HCT116 (cell line): Measurements from ENCODE around the gene CUL4A.
"Not testable (repeated sequence)": the region's sequence is repeated elsewhere in the genome, so short reads cannot be mapped to it uniquely, and the experiment has no call there.

ENCODE experiments used
- RAD21 ChIP-seq: IDR thresholded peaks from 2 replicates; pipeline ENCODE4 v1.6.1; 2012; ENCODE audit warnings: low read depth, mild to moderate bottlenecking
- TF ChIP-seq, protein P1 (sequence below), 3 experiments: fragments of 200-600 bp in 1 of 3; sonication (generic) in 1 of 3; IDR thresholded peaks in 2 of 3; conservative IDR thresholded peaks in 1 of 3; 2 replicates each; pipeline ENCODE4 v1.5.1; 2012 to 2017; ENCODE audit warnings: low read depth in 2 of 3, low read length in 2 of 3, antibody characterized with exemption in 1 of 3, borderline replicate concordance in 1 of 3, control low read depth in 1 of 3, mild to moderate bottlenecking in 1 of 3, mixed read lengths in 1 of 3, mixed run types in 1 of 3, moderate library complexity in 1 of 3; ENCODE audit not compliant: insufficient read depth in 1 of 3

DNA sequence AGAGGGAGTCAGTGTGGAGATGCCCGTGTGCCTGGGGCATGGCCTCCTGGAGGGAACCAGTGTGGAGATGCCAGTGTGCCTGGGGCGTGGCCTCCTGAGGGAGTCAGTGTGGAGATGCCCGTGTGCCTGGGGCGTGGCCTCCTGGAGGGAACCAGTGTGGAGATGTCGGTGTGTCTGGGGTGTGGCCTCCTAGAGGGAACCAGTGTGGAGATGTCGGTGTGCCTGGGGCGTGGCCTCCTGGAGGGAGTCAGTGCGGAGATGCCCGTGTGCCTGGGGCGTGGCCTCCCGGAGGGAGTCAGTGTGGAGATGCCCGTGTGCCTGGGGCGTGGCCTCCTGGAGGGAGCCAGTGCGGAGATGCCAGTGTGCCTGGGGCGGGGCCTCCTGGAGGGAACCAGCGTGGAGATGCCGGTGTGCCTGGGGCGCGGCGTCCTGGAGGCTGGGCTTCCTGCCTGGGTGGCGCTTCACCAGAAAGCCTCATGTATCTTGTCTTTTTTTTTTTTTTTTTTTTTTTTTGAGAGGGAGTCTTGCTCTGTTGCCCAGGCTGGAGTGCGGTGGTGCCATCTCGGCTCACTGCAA is 105.6 kb downstream of the CUL4A start:
- TF ChIP-seq, protein P1, sequence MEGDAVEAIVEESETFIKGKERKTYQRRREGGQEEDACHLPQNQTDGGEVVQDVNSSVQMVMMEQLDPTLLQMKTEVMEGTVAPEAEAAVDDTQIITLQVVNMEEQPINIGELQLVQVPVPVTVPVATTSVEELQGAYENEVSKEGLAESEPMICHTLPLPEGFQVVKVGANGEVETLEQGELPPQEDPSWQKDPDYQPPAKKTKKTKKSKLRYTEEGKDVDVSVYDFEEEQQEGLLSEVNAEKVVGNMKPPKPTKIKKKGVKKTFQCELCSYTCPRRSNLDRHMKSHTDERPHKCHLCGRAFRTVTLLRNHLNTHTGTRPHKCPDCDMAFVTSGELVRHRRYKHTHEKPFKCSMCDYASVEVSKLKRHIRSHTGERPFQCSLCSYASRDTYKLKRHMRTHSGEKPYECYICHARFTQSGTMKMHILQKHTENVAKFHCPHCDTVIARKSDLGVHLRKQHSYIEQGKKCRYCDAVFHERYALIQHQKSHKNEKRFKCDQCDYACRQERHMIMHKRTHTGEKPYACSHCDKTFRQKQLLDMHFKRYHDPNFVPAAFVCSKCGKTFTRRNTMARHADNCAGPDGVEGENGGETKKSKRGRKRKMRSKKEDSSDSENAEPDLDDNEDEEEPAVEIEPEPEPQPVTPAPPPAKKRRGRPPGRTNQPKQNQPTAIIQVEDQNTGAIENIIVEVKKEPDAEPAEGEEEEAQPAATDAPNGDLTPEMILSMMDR (IDR thresholded peaks at IDR 0.05 in 2 of 3, conservative IDR thresholded peaks at IDR 0.05 in 1 of 3; ENCODE audit: borderline replicate concordance in 1 of 3, insufficient read depth in 1 of 3, low read depth in 2 of 3, low read length in 2 of 3), result not testable (repeated sequence)
- not testable (repeated sequence) for TF ChIP-seq RAD21
